ENCODE results near the gene ZNF564. TPM values are rescaled to one million over a fixed set of nuclear protein-coding genes. Genes with fewer than 3 reads are reported as not detected.

The ZNF564 gene
- total and polyA plus RNA-seq, 5 experiments from 2014 or later, result 8.9 to 38.4 (median 12.3) TPM

Other genes with a start within 250 kb of the ZNF564 start
- 10 to 100 TPM; 18.0 to 18.6 TPM for gene ZNF563, start 217.8 kb downstream of the ZNF564 start, total RNA-seq
- 1 to 10 TPM; 3.4 to 6.2 (median 4.3) TPM for gene ZNF563, start 217.8 kb downstream of the ZNF564 start, polyA plus RNA-seq
- gene ZNF442, start 185.8 kb downstream of the ZNF564 start, total RNA-seq, result 1 to 10 TPM; 7.4 to 7.6 TPM
- gene ZNF442, start 185.8 kb downstream of the ZNF564 start, polyA plus RNA-seq, result 1 to 10 TPM in 2 of 3 donors, under 1 TPM in 1; 0.88 to 2.6 (median 1.7) TPM
- 1 to 10 TPM; 8.9 to 9.1 TPM for gene ZNF799, start 150.2 kb downstream of the ZNF564 start, total RNA-seq
- 1 to 10 TPM; 3.3 to 4.4 (median 3.9) TPM for gene ZNF799, start 150.2 kb downstream of the ZNF564 start, polyA plus RNA-seq
- gene ZNF443, start 110.5 kb downstream of the ZNF564 start, total RNA-seq, result 1 to 10 TPM; 5.1 to 6.1 TPM
- gene ZNF443, start 110.5 kb downstream of the ZNF564 start, polyA plus RNA-seq, result 1 to 10 TPM; 1.1 to 3.6 (median 2.0) TPM
- 1 to 10 TPM; 6.4 to 7.7 TPM for gene ZNF709, start 66.7 kb downstream of the ZNF564 start, total RNA-seq
- gene ZNF709, start 66.7 kb downstream of the ZNF564 start, polyA plus RNA-seq, result 1 to 10 TPM in 2 of 3 donors, under 1 TPM in 1; 0.60 to 2.8 (median 1.3) TPM
- gene ZNF490, start 59.3 kb upstream of the ZNF564 start, total RNA-seq, result 10 to 100 TPM; 14.4 to 15.4 TPM
- 1 to 10 TPM; 3.7 to 6.8 (median 6.5) TPM for gene ZNF490, start 59.3 kb upstream of the ZNF564 start, polyA plus RNA-seq
- gene ZNF791, start 59.4 kb upstream of the ZNF564 start, total RNA-seq, result 10 to 100 TPM; 46.2 to 48.0 TPM
- gene ZNF791, start 59.4 kb upstream of the ZNF564 start, polyA plus RNA-seq, result 10 to 100 TPM; 14.2 to 18.6 (median 17.9) TPM
- gene MAN2B1, start 115.3 kb upstream of the ZNF564 start, total RNA-seq, result 100 to 1,000 TPM in 1 of 2 experiments, 10 to 100 TPM in 1; 87.5 to 101 TPM
- gene MAN2B1, start 115.3 kb upstream of the ZNF564 start, polyA plus RNA-seq, result 10 to 100 TPM; 33.9 to 55.4 (median 34.7) TPM
- 10 to 100 TPM; 17.6 to 22.7 TPM for gene WDR83, start 115.3 kb upstream of the ZNF564 start, total RNA-seq
- gene WDR83, start 115.3 kb upstream of the ZNF564 start, polyA plus RNA-seq, result 10 to 100 TPM; 12.6 to 19.9 (median 12.9) TPM
- 100 to 1,000 TPM; 219 to 224 TPM for gene DHPS, start 130.4 kb upstream of the ZNF564 start, total RNA-seq
- gene DHPS, start 130.4 kb upstream of the ZNF564 start, polyA plus RNA-seq, result 100 to 1,000 TPM in 1 of 3 donors, 10 to 100 TPM in 2; 74.8 to 108 (median 88.9) TPM
- not detected for gene GNG14, start 136.5 kb upstream of the ZNF564 start, total RNA-seq
- gene GNG14, start 136.5 kb upstream of the ZNF564 start, polyA plus RNA-seq, result not detected
- gene FBXW9, start 145.1 kb upstream of the ZNF564 start, total RNA-seq, result 1 to 10 TPM; 2.8 to 2.9 TPM
- 1 to 10 TPM; 4.3 to 5.7 (median 5.4) TPM for gene FBXW9, start 145.1 kb upstream of the ZNF564 start, polyA plus RNA-seq
- 10 to 100 TPM; 80.5 to 81.7 TPM for gene TNPO2, start 172.4 kb upstream of the ZNF564 start, total RNA-seq
- 1 to 10 TPM; 2.0 to 3.1 (median 2.6) TPM for gene TNPO2, start 172.4 kb upstream of the ZNF564 start, polyA plus RNA-seq
- 100 to 1,000 TPM; 197 to 220 TPM for gene TRIR, start 183.2 kb upstream of the ZNF564 start, total RNA-seq
- 100 to 1,000 TPM; 181 to 206 (median 205) TPM for gene TRIR, start 183.2 kb upstream of the ZNF564 start, polyA plus RNA-seq
- gene GET3, start 186.0 kb upstream of the ZNF564 start, total RNA-seq, result 10 to 100 TPM; 26.7 to 30.9 TPM
- 10 to 100 TPM; 46.8 to 72.3 (median 55.7) TPM for gene GET3, start 186.0 kb upstream of the ZNF564 start, polyA plus RNA-seq
- not detected for gene BEST2, start 200.3 kb upstream of the ZNF564 start, total RNA-seq
- gene BEST2, start 200.3 kb upstream of the ZNF564 start, polyA plus RNA-seq, result not detected
- 10 to 100 TPM; 25.2 to 27.0 TPM for gene HOOK2, start 224.1 kb upstream of the ZNF564 start, total RNA-seq
- gene HOOK2, start 224.1 kb upstream of the ZNF564 start, polyA plus RNA-seq, result 1 to 10 TPM; 3.0 to 4.3 (median 3.2) TPM
- gene JUNB, start 240.0 kb upstream of the ZNF564 start, total RNA-seq, result 100 to 1,000 TPM in 1 of 2 experiments, 10 to 100 TPM in 1; 99.1 to 103 TPM
- 1,000 to 10,000 TPM in 2 of 3 donors, 100 to 1,000 TPM in 1; 845 to 1,468 (median 1,203) TPM for gene JUNB, start 240.0 kb upstream of the ZNF564 start, polyA plus RNA-seq